Lung (tissue), 12 donors: Measurements from ENCODE around the gene PKD1. TPM values are rescaled to one million over a fixed set of nuclear protein-coding genes. Genes with fewer than 3 reads are reported as not detected.

ENCODE experiments used
- ATAC-seq: fragments of 200-7000 bp; cut with Tn5 transposase; one replicate; pipeline ENCODE4 v1.9.1; 2020; ENCODE audit warnings: moderate number of reproducible peaks; ENCODE audit not compliant: insufficient read depth, low FRiP score
- DNase-seq, 3 donors: peaks; one replicate each; pipeline ENCODE4 v3.0.0-alpha.2; 2013 to 2017
- H3K27ac ChIP-seq, 2 donors: one replicate each; pipeline ENCODE4 v1.5.1; 2013; ENCODE audit warnings: mild to moderate bottlenecking in 2 of 2, moderate library complexity in 2 of 2, control low read depth in 1 of 2, inconsistent platforms in 1 of 2, low read depth in 1 of 2, low read length in 1 of 2
- H3K27me3 ChIP-seq, 3 donors: one replicate each; pipeline ENCODE4 v1.5.1; 2013; ENCODE audit warnings: low read length in 2 of 3; ENCODE audit not compliant: control insufficient read depth in 3 of 3, insufficient read depth in 3 of 3
- H3K36me3 ChIP-seq, 4 donors: one replicate each; pipeline ENCODE4 v1.5.1; 2013; ENCODE audit warnings: low read length in 4 of 4, mild to moderate bottlenecking in 1 of 4, moderate library complexity in 1 of 4; ENCODE audit not compliant: control insufficient read depth in 4 of 4, insufficient read depth in 4 of 4
- H3K4me1 ChIP-seq, 5 donors: one replicate each; pipeline ENCODE4 v1.5.1; 2013; ENCODE audit warnings: low read length in 5 of 5, mild to moderate bottlenecking in 2 of 5, moderate library complexity in 1 of 5; ENCODE audit not compliant: control insufficient read depth in 5 of 5, insufficient read depth in 5 of 5
- H3K4me3 ChIP-seq: one replicate; pipeline ENCODE4 v1.5.1; 2013; ENCODE audit warnings: mild to moderate bottlenecking, control low read depth, moderate library complexity
- H3K9ac ChIP-seq, 2 donors: one replicate each; pipeline ENCODE4 v1.5.1; 2013; ENCODE audit warnings: low read length in 2 of 2, control low read depth in 1 of 2; ENCODE audit not compliant: insufficient read depth in 1 of 2
- H3K9me3 ChIP-seq, 4 donors: one replicate each; pipeline ENCODE4 v1.5.1; 2013; ENCODE audit warnings: low read length in 3 of 4, mild to moderate bottlenecking in 1 of 4, moderate library complexity in 1 of 4; ENCODE audit not compliant: control insufficient read depth in 4 of 4, insufficient read depth in 3 of 4
- WGBS, 2 donors: extraction: QIAGEN DNeasy Blood & Tissue Kit; methylation state at CpG; one replicate each; pipeline ENCODE4 v1.1.7; 2013; 5-methylcytosine and 5-hydroxymethylcytosine counted together
- polyA plus RNA-seq, 2 donors: library from polyadenylated mRNA; stranded (reverse); fragments of 200-250 nt; gene quantifications; one replicate each; pipeline ENCODE4 v1.2.1, GENCODE V29; 2013
- total RNA-seq, 2 donors: library from RNA; depleted of rRNA in 1 of 2; stranded (reverse); fragments of >200 nt in 1 of 2; gene quantifications; one replicate each; pipeline ENCODE4 v1.2.1, GENCODE V29; 2014 to 2021
- TF ChIP-seq, protein P1 (sequence below): IDR thresholded peaks from 2 replicates; pipeline ENCODE4 v1.5.1; 2012; ENCODE audit warnings: mild to moderate bottlenecking; ENCODE audit errors: control extremely low read depth, extremely low read depth
- donor health status: control.
- donor health status: control.
- donor health status: Bipolar disorder and iron deficiency.
- donor health status: healthy.
- donor health status: DM: yes; HTN: yes; CAD: no.

Gene PKD1
- total and polyA plus RNA-seq, 4 donors, result 39.1 to 128 (median 64.6) TPM

DNA sequence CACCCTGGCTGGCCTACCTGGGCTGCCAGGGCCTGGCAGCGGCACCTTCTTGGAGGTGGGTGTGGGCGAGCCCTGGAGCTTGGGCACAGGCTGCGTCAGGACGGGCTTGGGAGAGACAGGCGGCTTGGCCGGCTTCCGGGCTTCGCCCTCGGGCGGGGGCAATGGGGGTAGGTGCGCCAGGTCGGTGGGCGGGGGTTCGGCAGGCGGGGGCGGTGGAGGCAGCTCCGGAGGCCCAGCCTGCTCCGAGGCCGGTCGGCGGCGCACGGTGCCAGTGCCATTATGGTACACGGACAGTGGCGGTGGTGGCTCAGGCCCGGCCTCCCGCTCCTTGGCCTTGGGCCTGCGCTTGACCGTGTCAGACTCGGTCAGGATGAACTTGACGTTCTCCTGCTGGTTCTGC, 43.9 kb upstream of the PKD1 start:
- Histone ChIP-seq H3K27ac (no peak overlapping the region), H3K4me1 (no peaks in the 10 kb centered on the region), H3K27me3 (no peaks in the 10 kb centered on the region), H3K9me3 (no peaks in the 10 kb centered on the region), H3K36me3 (peaks cover 4 to 36% (median 7%) of the 10 kb centered on the region in 4 donors), H3K4me3 (no peak overlapping the region), H3K9ac (no peak overlapping the region)
- WGBS, 2 donors, result 97% methylated on average over 27 to 31 of the region's 31 CpGs
- no peak for ATAC-seq
- DNase-seq, result no peak
- TF ChIP-seq, protein P1, sequence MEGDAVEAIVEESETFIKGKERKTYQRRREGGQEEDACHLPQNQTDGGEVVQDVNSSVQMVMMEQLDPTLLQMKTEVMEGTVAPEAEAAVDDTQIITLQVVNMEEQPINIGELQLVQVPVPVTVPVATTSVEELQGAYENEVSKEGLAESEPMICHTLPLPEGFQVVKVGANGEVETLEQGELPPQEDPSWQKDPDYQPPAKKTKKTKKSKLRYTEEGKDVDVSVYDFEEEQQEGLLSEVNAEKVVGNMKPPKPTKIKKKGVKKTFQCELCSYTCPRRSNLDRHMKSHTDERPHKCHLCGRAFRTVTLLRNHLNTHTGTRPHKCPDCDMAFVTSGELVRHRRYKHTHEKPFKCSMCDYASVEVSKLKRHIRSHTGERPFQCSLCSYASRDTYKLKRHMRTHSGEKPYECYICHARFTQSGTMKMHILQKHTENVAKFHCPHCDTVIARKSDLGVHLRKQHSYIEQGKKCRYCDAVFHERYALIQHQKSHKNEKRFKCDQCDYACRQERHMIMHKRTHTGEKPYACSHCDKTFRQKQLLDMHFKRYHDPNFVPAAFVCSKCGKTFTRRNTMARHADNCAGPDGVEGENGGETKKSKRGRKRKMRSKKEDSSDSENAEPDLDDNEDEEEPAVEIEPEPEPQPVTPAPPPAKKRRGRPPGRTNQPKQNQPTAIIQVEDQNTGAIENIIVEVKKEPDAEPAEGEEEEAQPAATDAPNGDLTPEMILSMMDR, result no peak

DNA sequence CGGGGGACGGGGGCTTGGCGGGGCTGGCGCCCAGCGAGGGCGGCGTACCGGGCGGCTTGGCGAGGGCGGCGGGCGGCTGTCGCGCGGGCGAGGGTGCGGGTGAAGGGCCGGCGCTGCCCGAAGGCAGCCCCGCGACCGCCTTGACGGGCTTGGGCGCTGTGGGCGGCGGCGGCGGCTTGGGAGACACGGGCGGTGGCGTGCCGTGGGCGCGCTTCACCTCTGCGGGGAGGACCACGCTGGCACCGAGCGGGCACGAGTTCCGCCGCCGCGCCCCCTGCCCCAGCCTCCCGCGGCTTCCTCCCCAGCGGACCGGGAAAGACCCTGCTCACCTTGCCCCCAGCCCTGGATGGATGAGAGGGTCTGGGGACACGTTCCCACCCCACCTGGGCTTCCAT, 43.4 kb upstream of the PKD1 start:
- H3K27ac ChIP-seq, result no peak overlapping the region
- H3K36me3 ChIP-seq, result peaks cover 4 to 41% (median 9%) of the 10 kb centered on the region in 4 donors
- no peaks in the 10 kb centered on the region for H3K9me3 ChIP-seq
- no peak overlapping the region for H3K9ac ChIP-seq
- WGBS, 2 donors, result 40 to 54% methylated on average over 3 to 50 of the region's 50 CpGs
- DNase-seq (no peak), ATAC-seq (no peak)
- no peaks in the 10 kb centered on the region for H3K27me3 ChIP-seq
- TF ChIP-seq, protein P1, result no peak
- H3K4me1 ChIP-seq, result no peaks in the 10 kb centered on the region
- no peak overlapping the region for H3K4me3 ChIP-seq

DNA sequence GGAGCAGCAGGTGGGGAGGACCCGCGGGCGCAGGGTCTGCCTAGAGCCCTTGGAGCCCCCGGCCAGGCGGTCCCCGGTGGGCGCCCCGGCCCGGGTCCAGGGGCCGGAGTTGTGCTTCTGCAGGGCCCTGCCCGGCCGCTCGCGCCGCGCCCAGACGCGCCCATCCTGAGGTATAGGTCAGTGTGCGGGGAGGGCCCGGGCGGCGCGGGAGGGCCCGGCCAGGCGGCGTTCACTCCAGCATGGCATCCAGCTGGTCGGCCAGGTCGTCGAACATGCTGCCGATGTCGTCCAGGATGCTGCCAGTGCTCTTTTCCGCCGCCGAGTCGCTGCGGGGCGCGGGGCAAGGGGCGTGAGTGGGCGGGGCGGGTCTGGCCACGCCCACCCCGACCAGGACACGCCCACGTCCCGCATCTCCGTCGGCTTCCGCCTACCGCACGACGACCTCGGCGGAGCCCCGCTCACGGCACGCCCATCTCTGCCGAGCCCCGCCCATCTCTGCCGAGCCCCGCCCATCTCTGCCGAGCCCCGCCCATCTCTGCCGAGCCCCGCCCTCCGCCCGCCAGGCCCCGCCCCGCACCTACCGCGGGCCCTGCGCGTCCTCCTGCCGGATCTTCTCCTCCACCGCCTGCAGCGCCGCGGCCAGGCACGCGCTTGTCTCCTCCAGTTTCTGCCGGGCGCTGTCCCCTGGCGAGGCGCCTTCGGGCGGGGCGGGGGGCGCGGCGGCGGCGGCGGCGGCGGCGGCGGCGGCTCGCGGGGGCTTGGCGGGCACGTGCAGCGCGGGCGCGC, 42.8 kb upstream of the PKD1 start:
- Histone ChIP-seq H3K9me3 (no peaks in the 10 kb centered on the region), H3K4me3 (no peak overlapping the region), H3K27ac (no peak overlapping the region), H3K27me3 (no peaks in the 10 kb centered on the region), H3K9ac (no peak overlapping the region), H3K4me1 (no peaks in the 10 kb centered on the region), H3K36me3 (peaks cover 4 to 47% (median 9%) of the 10 kb centered on the region in 4 donors)
- 46 to 48% methylated on average over 72 to 106 of the region's 106 CpGs for WGBS, 2 donors
- no peak for ATAC-seq
- DNase-seq, result peak; percentile 24 to 58 (median 44)
- TF ChIP-seq, protein P1, result no peak
